Gastrocnemius medialis (tissue), 4 donors: Measurements from ENCODE around the gene MRAP. TPM values are rescaled to one million over a fixed set of nuclear protein-coding genes. Genes with fewer than 3 reads are reported as not detected.

Experiments
- ATAC-seq, 2 donors: fragments of 150-250 bp; one replicate each; pipeline ENCODE4 v1.9.1; 2016
- DNase-seq, 2 donors: peaks; one replicate each; pipeline ENCODE4 v3.0.0-alpha.2; 2019
- H3K27ac ChIP-seq, 4 donors: fragments of 200-600 bp; sonication (generic); 1 replicate in 1 of 4; 2 replicates in 3 of 4; pipeline ENCODE4 v1.5.1; 2016 to 2018; ENCODE audit warnings: mild to moderate bottlenecking in 2 of 4, moderate library complexity in 1 of 4
- H3K27me3 ChIP-seq, 3 donors: fragments of 200-600 bp; sonication (generic) in 2 of 3; 1 replicate in 1 of 3; 2 replicates in 2 of 3; pipeline versions ENCODE4 v1.5.1 to v1.6.0; 2016 to 2019; ENCODE audit warnings: mild to moderate bottlenecking in 1 of 3, moderate library complexity in 1 of 3
- H3K36me3 ChIP-seq, 2 donors: fragments of 200-600 bp; sonication (generic) in 1 of 2; one replicate each; pipeline ENCODE4 v1.5.1; 2017 to 2018
- H3K4me1 ChIP-seq, 2 donors: fragments of 200-600 bp; sonication (generic) in 1 of 2; one replicate each; pipeline ENCODE4 v1.5.1; 2016 to 2017; ENCODE audit warnings: mild to moderate bottlenecking in 2 of 2
- H3K4me3 ChIP-seq, 4 donors: fragments of 200-600 bp; sonication (generic) in 3 of 4; 1 replicate in 1 of 4; 2 replicates in 3 of 4; pipeline ENCODE4 v1.5.1; 2016 to 2019; ENCODE audit warnings: mild to moderate bottlenecking in 2 of 4
- H3K9me3 ChIP-seq, 3 donors: fragments of 200-600 bp; sonication (generic) in 2 of 3; 1 replicate in 1 of 3; 2 replicates in 2 of 3; pipeline ENCODE4 v1.5.1; 2016 to 2019
- POLR2A ChIP-seq, 2 donors: fragments of 450-650 bp; IDR thresholded peaks; one replicate each; pipeline ENCODE4 v1.6.1; 2017; ENCODE audit warnings: antibody characterized with exemption in 2 of 2, mild to moderate bottlenecking in 2 of 2, moderate library complexity in 2 of 2
- in situ Hi-C, 4 donors: fragments of 200-750 bp; cut with MboI; loops; one replicate each; pipeline versions ENCODE4 v1.15.0 to v1.8.0; 2017; ENCODE audit warnings: low sequenced_read_pairs in 4 of 4
- intact Hi-C: fragments of 100-400 bp; cut with DNase I; formaldehyde crosslinking; loops from one replicate; pipeline ENCODE4 v1.15.1; 2023; ENCODE audit warnings: low total_unique reads
- total RNA-seq, 4 donors: library from RNA; depleted of rRNA; stranded (reverse); fragments of >200 nt; gene quantifications; one replicate each; pipeline versions ENCODE4 v1.1.0 to v1.2.3, GENCODE V29; 2016
- TF ChIP-seq, protein P1 (sequence below), 5 experiments: fragments of 450-650 bp in 3 of 5; fragments of 200-600 bp in 2 of 5; sonication (generic) in 2 of 5; IDR thresholded peaks in 4 of 5; conservative IDR thresholded peaks in 1 of 5; 1 replicate in 4 of 5; 2 replicates in 1 of 5; pipeline ENCODE4 v1.5.1; 2016 to 2019; ENCODE audit warnings: antibody characterized with exemption in 5 of 5, mild to moderate bottlenecking in 3 of 5, moderate library complexity in 3 of 5

Gene MRAP
- total RNA-seq, 4 donors from 2014 or later, result not detected

DNA sequence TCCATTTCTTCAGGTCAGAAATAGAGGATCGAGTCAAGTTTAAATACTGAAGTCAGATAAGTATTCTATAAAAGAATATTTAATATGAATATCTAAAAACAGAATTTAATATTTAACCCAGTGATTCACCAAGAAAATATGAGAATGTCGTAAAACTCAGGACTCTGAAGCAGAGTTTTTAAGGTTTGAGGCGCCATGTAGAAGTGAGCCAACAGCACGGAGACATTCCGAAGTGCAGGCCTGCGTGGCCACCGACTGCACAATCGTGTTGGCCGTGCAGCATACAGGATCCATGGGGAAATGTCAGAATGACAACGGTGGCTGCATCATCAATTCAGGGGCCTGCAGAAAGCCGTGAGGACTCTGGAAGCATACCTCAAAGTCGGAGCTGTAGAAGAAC is 23.4 kb downstream of the MRAP start:
- ATAC-seq (no peak), DNase-seq (no peak)
- Histone ChIP-seq H3K27ac (no peak overlapping the region), H3K4me3 (no peak overlapping the region), H3K36me3 (peaks cover 5 to 87% of the 10 kb centered on the region in 2 donors), H3K9me3 (no peaks in the 10 kb centered on the region), H3K27me3 (no peaks in the 10 kb centered on the region), H3K4me1 (no peaks in the 10 kb centered on the region)
- TF ChIP-seq, protein P1, sequence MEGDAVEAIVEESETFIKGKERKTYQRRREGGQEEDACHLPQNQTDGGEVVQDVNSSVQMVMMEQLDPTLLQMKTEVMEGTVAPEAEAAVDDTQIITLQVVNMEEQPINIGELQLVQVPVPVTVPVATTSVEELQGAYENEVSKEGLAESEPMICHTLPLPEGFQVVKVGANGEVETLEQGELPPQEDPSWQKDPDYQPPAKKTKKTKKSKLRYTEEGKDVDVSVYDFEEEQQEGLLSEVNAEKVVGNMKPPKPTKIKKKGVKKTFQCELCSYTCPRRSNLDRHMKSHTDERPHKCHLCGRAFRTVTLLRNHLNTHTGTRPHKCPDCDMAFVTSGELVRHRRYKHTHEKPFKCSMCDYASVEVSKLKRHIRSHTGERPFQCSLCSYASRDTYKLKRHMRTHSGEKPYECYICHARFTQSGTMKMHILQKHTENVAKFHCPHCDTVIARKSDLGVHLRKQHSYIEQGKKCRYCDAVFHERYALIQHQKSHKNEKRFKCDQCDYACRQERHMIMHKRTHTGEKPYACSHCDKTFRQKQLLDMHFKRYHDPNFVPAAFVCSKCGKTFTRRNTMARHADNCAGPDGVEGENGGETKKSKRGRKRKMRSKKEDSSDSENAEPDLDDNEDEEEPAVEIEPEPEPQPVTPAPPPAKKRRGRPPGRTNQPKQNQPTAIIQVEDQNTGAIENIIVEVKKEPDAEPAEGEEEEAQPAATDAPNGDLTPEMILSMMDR (IDR thresholded peaks at IDR 0.05 in 4 of 5, conservative IDR thresholded peaks at IDR 0.05 in 1 of 5), result no peak
- no peak for TF ChIP-seq POLR2A (IDR thresholded peaks at IDR 0.05)
- intact Hi-C loops, result no loop called here
- in situ Hi-C loops, result no loop called here

GRCh38 chr21:32322676-32323075 is 24.0 kb downstream of the MRAP start:
- no peak overlapping the region for H3K27ac ChIP-seq
- H3K4me1 ChIP-seq, result no peaks in the 10 kb centered on the region
- no peaks in the 10 kb centered on the region for H3K9me3 ChIP-seq
- no peak for ATAC-seq
- intact Hi-C loops, result no loop called here
- in situ Hi-C loops, result no loop called here
- H3K27me3 ChIP-seq, result no peaks in the 10 kb centered on the region
- DNase-seq, result no peak
- H3K36me3 ChIP-seq, result peaks cover 5 to 86% of the 10 kb centered on the region in 2 donors
- TF ChIP-seq, protein P1 (IDR thresholded peaks at IDR 0.05 in 4 of 5, conservative IDR thresholded peaks at IDR 0.05 in 1 of 5), result no peak
- no peak for TF ChIP-seq POLR2A (IDR thresholded peaks at IDR 0.05)
- H3K4me3 ChIP-seq, result no peak overlapping the region

DNA sequence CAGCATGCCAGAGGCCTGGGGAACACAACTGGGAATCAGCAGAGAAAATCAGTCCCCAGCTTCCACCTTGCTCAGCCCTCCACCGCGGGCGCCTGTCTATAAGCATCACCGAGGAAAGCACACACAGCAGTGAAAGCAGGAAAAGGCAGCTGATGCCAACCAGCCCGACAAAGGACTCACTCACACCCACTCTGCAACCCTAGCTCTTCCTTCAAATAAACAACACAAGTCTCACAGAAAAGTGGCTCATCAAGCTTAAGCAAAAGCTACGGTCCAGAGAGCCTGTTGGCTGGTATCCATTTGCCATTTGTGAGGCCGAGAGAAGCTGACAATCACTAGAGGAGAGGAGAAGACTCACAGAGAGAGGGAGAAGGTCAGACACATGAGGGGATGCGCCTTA is 27.1 kb downstream of the MRAP start:
- peaks cover 5 to 69% of the 10 kb centered on the region in 2 donors for H3K36me3 ChIP-seq
- no peak overlapping the region for H3K27ac ChIP-seq
- no peak for TF ChIP-seq POLR2A (IDR thresholded peaks at IDR 0.05)
- TF ChIP-seq, protein P1 (IDR thresholded peaks at IDR 0.05 in 4 of 5, conservative IDR thresholded peaks at IDR 0.05 in 1 of 5), result no peak
- intact Hi-C loops, result no loop called here
- no peak for DNase-seq
- H3K4me3 ChIP-seq, result no peak overlapping the region
- no peaks in the 10 kb centered on the region for H3K9me3 ChIP-seq
- in situ Hi-C loops, result no loop called here
- ATAC-seq, result no peak
- peaks cover 8 to 13% of the 10 kb centered on the region in 2 donors for H3K4me1 ChIP-seq
- no peaks in the 10 kb centered on the region for H3K27me3 ChIP-seq

GRCh38 chr21:32328595-32328994 is 29.9 kb downstream of the MRAP start:
- H3K9me3 ChIP-seq, result no peaks in the 10 kb centered on the region
- peaks cover 3 to 65% of the 10 kb centered on the region in 2 donors for H3K36me3 ChIP-seq
- H3K4me1 ChIP-seq, result peaks cover 8 to 13% of the 10 kb centered on the region in 2 donors
- TF ChIP-seq, protein P1 (IDR thresholded peaks at IDR 0.05 in 4 of 5, conservative IDR thresholded peaks at IDR 0.05 in 1 of 5), result no peak
- TF ChIP-seq POLR2A (IDR thresholded peaks at IDR 0.05), result no peak
- peak overlapping the region; percentile 48 to 66 (median 52) for H3K27ac ChIP-seq
- DNase-seq (no peak), ATAC-seq (peak in 1 of 2 donors; percentile 41)
- no peaks in the 10 kb centered on the region for H3K27me3 ChIP-seq
- H3K4me3 ChIP-seq, result no peak overlapping the region
- intact Hi-C loops, result no loop called here
- in situ Hi-C loops, result no loop called here

GRCh38 chr21:32329331-32329730 is 30.7 kb downstream of the MRAP start:
- TF ChIP-seq, protein P1 (IDR thresholded peaks at IDR 0.05 in 4 of 5, conservative IDR thresholded peaks at IDR 0.05 in 1 of 5), result no peak
- TF ChIP-seq POLR2A (IDR thresholded peaks at IDR 0.05), result no peak
- Histone ChIP-seq H3K36me3 (peaks cover 3 to 65% of the 10 kb centered on the region in 2 donors), H3K4me3 (no peak overlapping the region), H3K4me1 (peaks cover 8 to 13% of the 10 kb centered on the region in 2 donors), H3K27me3 (no peaks in the 10 kb centered on the region), H3K27ac (peak overlapping the region; percentile 3 to 66 (median 47)), H3K9me3 (no peaks in the 10 kb centered on the region)
- DNase-seq (no peak), ATAC-seq (no peak)
- intact Hi-C loops, result no loop called here
- in situ Hi-C loops, result no loop called here
